ENCODE results near the gene PRDM1. TPM values are rescaled to one million over a fixed set of nuclear protein-coding genes. Genes with fewer than 3 reads are reported as not detected.

The PRDM1 gene
- total RNA-seq: 0.87 TPM
- long read RNA-seq: 0 reads

DNA sequence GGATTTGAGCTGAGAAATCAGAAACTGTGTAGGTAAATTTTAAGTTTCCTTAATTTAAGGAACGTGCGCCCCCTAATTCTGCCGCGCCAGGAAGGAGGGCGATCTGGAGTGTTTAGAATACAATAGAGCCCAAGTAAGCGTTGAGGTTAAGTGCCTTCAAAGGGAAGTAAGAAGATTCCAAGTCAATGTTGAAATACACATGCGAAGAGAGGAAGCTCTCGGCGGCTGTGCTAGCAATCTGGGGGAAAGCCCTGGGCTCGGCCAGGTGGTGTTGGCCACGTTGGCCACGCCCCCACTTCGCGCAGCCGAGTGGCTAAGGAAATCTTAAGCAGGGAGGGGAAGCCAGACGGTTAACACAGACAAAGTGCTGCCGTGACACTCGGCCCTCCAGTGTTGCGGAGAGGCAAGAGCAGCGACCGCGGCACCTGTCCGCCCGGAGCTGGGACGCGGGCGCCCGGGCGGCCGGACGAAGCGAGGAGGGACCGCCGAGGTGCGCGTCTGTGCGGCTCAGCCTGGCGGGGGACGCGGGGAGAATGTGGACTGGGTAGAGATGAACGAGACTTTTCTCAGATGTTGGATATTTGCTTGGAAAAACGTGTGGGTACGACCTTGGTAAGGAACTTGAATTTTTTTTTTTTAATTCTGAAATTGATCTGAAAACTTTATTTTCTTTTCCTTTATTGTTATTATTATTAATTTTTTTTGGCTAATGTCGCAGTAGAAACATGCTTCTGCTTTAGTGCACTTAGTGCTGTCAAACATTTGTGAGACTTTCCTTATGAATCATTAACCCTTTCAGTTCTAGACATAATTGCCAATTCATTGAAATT, at the start of gene PRDM1:
Gene PRDM1, plus strand, starts transcription at position 353 of the 830 bp plus-strand sequence. Its CDS starts 218 bp downstream, at position 571.
- intact Hi-C loops (cut with DNase I): loop anchor here (5.0 to 10.0 kb wide), 2 partner anchors 94 to 351 kb away; no protein-coding TSS in a partner anchor

DNA sequence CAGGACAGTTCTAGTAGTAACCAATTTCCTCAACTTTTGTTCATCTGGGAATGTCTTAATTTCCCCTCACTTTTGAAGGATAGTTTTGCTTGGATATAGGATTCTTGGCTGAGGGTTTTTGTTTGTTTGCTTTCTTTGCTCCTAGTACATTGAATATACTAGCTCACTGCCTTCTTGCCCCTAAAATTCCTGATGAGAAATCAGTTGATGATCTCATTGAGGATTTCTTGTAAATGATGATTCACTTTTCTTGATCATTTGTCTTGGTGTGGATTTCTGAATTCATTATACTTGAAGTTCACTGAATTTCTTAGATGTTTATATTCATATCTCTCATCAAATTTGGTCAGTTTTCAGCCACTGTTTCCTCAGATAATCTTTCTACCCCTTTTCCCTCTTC, 49.1 kb upstream of the PRDM1 start:
- DNase-seq (ENCODE audit: missing footprints) (no peak), ATAC-seq (no peak)
- intact Hi-C loops (cut with DNase I): no loop called here

More for the DNA sequence above, at the start of gene PRDM1:
- DNase-seq (ENCODE audit: missing footprints): peak; percentile 94
- peak; percentile 69 for ATAC-seq

DNA sequence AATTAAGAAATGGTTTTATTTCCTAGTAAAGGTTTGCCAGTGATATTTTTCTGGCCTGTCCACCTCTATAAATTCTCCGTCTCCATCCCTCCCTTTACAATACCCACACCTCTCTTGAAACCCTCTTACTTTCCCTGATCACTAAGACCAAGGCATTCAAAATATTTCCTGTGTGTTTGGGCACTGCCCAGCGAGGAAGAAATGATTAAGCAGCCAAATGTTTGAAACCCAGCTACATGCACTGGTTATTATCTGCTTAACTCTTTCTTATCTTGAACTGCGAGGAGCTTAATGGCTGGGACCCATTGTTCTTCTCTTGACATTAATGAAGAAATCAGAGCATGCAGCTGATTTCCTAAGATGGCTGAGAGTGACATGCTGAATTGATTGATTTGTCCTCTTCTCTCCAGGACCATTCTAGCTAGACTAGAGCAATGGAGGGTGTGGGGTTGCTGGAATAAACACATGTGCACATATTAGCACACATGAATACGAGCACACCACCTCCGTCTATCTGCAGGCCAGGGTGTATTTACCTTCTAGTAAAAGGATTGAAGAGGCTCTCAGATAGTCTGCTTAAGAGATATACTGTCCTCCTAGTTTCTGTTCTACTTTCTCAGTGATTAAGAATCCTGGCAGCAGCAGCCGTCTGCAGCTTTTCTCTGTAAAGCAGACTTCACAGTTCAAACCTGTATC, 46.1 kb upstream of the PRDM1 start:
- ATAC-seq: no peak

DNA sequence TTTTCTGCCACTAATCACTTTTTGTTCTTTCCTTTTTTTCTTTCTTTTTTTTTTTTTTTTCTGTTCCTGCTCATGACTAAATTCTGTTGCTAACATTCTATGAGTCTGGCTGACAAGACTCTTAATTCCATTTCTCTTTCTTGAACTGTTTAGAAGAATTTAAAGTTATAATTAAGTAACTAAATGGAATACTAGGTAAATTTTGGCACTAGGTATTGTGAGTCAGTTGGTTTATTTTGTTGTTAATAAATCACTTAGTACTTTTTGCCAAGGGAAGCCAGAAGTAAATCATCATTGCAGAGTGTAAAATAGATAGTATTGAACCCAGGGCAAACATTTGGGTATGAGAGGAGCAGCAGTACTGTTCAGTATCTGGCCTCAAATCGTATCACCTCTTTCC, 42.0 kb upstream of the PRDM1 start:
- ATAC-seq (no peak), DNase-seq (ENCODE audit: missing footprints) (no peak)
- intact Hi-C loops (cut with DNase I): no loop called here

More for the DNA sequence above, 46.1 kb upstream of the PRDM1 start:
- intact Hi-C loops (cut with DNase I): no loop called here
- no peak for DNase-seq (ENCODE audit: missing footprints)

DNA sequence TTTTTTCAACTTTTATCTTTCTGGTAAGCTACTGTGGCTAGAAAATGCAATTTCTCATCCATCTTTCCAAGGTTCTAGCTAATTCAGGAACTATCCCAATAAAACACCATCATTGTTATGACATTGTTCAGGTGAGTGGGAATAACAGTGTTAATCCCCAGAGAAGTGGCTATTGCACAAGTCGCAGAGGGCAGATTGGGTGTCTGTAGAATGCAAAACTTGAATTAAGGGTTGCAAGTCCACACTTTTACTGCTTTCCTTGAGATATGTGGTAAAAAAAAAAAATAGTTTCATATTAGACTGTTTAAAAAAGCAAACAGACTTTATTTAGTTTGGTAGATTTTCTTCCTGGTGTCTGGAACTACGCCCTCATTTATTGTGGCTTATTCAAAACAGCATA, 41.1 kb upstream of the PRDM1 start:
- no peak for ATAC-seq
- no peak for DNase-seq (ENCODE audit: missing footprints)
- intact Hi-C loops (cut with DNase I): no loop called here

DNA sequence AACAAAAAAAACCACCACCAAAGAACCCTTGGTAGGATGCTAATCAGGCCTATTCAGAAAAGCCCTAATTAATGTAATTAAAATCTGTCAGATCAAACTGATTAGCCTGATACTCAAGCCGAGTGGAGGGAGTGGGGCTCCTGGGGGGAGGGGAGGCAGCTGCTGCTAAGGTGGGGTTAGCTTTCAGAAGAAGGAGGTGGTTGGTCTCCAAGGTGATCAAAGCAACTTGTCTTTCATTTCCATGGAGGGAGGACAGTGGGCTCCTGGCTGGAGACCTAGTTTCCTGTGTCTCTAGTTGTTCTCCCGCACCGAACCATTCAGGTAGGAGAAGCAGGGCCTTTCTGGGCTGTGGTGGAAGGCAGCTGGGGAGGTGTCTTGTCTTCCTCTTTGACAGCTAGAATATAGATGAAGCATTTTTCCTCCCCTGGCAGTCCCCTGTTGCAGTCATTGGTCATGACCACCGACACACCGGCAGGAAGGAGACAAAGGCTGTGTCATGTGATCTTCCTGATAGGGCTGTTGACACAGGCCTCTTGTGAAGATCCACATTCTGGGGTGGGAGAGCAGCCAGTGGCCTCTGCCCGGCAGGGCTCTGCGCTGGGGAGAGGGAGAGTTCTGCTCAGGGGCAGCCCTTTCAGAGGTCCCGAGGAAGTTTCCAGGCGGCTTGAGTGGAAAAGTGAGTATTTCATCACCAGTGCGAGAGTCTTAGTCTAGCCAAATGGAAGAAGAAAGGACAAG, 39.9 kb upstream of the PRDM1 start:
- DNase-seq (ENCODE audit: missing footprints) (no peak), ATAC-seq (no peak)
- intact Hi-C loops (cut with DNase I): no loop called here

DNA sequence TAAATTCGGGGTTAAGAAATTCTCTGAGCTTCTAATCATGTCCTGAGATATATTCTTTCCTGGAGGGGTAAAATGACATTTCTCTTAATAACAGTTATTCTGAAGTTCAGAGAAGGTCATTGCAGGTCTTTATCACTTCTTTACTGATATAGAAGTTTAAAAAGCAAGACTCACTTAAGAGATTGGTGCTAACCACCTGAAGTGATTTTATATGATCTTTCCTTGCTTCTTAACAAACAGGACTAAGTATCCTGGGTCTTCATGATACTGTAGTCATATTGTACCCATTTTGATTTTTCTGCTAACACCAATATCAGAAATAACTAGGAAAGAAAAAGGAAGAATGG, 39.3 kb upstream of the PRDM1 start:
- ATAC-seq: no peak
- intact Hi-C loops (cut with DNase I): no loop called here
- no peak for DNase-seq (ENCODE audit: missing footprints)

DNA sequence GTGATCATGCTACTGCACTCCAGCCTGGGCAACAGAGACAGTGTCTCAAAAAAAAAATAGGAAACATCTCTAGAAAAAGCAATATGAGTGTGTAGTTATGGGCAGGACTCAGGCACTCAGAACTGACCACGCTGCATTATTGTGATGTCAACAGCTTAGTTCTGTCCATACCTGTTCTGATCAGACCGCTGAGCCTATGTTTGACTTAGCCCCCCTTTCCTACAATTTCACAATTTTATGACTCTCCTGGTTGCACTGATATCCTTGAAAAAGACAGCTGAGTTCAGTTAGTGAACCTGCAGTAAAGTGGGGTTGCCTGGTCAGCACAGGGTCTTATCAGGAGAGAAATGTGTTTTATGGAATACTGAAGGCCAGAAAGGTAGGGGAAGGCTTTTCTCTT, 37.8 kb upstream of the PRDM1 start:
- ATAC-seq (no peak), DNase-seq (ENCODE audit: missing footprints) (no peak)
- intact Hi-C loops (cut with DNase I): no loop called here

DNA sequence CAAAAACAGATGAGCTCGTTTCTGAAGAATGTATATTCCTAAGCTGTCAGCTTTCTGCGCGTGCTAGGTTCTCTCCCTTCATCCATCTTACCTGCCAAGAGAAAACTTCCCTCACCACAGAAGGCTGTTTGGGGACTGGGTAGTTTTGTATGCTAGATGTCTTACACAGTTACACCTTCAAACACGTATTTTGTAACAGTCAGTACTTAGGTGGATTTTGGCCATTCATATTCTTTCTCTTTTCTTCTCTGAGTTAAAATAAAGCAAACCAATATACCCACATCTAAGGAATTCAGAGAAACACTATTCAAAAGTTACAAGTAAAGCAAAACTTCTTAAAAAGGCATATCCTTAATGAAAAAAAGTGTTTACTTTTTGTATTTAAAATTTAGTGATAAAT, 35.6 kb upstream of the PRDM1 start:
- DNase-seq (ENCODE audit: missing footprints) (no peak), ATAC-seq (no peak)
- intact Hi-C loops (cut with DNase I): no loop called here

DNA sequence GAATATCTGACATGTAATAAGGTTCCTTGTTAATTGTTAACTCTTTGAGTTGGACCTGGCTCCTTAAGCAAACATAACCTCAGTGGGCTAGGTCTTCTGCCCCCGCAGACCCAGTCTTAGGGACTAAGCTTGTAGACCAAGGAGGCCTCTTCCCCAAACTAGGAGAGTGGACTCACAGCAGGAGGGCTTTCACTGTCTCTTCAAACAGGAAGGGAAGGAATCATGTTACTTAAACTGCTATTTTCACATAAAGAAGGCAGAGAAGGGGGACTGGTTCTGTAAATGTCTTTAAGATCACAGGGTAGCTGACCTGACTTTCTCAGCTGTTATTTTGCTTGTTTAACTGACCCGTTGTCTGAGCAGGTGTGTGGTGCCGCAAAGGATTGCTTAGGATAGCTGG, 34.9 kb upstream of the PRDM1 start:
- ATAC-seq: no peak
- DNase-seq (ENCODE audit: missing footprints): no peak
- intact Hi-C loops (cut with DNase I): no loop called here

DNA sequence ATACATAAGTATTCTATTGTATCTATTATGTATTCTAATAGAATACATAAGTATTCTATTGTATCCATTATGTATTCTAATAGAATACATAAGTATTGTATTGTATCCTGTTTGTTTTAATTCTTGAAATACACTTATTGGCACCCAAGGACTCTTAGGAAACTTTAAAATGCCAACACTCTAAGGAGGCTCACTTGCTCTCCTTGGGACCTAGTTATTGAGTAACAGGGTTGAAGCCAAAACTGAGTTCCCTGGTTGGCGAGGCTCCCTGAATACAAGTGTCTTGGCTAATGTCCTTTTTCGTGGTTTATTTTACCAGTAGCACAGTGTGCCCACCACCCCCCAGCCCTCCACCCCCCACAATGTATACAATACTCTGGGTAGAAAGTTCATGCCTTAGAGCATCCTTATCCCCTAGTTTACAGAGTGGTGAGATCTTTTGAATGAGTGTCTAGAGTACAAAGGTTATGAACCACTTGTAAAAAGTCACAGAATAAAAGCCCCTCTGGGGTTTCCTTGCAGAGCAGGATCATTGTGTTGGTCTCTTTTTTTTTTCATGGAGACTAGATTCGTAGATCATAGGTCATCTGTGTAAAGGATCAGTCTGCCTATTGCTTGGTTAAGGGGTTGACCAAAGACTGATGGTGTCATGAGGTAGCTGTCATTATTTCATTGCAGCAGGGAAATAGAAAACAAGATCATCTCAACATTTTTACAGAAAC, 32.5 kb upstream of the PRDM1 start:
- DNase-seq (ENCODE audit: missing footprints): no peak
- no peak for ATAC-seq
- intact Hi-C loops (cut with DNase I): no loop called here

DNA sequence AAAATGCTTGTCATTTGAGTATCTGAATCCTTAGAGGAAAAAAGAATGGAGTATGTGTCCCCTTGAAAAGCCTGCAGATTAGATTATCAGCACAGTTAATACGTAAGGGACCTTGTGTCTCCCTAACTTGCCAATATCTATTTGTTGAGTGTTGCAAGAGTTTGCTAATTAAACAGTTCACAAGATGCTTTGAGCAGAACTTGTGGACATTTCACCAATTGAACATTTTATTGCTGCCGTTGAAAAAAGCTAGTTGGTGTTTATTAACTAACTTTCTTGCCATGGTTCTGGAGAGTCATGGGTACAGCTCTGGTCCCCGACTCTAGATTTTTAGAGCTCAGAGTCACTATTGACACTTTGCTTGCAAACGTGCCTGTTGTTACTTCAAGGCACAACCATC, 30.6 kb upstream of the PRDM1 start:
- ATAC-seq (no peak), DNase-seq (ENCODE audit: missing footprints) (no peak)
- intact Hi-C loops (cut with DNase I): no loop called here

DNA sequence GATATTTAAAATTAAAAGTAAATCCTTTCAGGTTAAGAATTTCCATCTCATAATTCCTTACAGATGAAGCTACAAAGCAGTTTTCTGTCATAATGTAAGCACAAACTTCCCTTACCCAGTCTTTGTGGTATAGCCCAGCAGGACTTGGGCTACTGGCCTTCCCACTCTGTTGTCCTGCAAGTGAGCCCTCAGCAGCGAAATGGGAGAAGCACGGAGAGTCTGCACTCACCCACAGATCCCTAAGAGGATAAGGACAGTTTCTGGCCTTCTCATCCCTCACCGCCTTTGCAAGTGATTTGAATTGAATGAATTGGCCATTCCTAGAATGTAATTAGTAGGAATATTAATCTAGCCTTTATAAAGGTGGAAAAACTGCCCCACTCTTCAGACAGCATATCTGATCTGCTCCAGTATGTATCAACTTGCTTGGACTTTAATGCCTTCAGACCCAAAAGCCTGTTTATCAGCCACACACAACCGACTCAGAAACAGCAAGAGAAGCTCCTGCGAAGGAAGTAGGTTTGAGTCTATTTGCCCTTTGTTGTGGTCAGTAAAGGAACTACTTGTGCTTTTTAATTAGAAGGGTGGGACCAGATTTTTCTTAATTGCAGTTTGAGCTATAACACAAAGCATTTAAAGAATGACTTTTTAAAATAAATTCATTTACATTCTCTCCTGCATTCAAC, 29.9 kb upstream of the PRDM1 start:
- no peak for ATAC-seq
- no peak for DNase-seq (ENCODE audit: missing footprints)
- intact Hi-C loops (cut with DNase I): no loop called here

DNA sequence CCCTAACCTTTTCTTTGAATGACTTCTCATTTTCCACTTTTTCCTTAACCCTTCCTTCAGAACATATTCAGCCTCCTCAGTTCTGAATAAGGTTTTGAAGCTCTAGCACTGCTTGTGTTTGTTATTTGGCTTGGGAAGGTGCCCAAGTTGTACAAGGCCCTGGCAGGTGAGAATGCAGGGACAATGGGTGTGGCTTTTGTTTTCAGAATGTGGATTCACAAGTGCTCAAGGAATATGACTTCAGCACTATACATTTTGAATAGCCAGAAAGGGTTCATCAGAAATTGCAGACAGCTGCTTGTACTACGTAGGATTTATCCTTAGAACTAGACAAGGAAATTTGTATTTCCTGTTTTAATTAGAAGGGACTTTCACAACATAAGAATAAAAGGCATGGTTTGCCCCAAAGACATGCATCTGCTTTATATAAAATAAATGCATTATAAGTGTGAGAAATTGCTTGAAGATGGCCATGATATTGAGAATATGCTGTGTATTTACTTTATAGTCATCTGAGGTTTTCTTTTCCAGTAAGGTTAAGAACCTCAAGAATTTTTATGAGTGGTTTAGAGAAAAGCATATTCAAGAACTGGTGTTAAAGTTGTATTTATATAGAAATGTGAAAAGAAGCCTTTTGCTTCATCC, 29.3 kb upstream of the PRDM1 start:
- ATAC-seq: no peak
- DNase-seq (ENCODE audit: missing footprints): no peak
- intact Hi-C loops (cut with DNase I): no loop called here

DNA sequence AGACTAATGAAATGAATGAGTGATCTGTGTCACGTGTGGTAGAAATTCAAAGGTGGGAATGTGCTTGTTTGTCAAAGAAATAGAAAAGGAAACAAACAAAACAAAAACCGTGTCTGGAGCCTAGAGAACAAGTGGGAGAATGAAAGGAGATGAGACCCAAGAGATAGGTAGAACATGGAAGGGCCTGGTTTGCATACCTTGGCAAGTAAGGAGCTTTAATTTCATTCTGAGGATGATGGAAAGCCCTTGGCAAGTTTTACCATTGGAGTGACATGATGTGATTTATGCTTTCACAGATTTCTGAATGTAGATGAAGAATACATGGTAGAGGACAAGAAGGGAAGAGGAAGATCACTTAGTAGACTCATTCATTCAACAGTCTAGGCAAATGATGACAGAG, 26.8 kb upstream of the PRDM1 start:
- intact Hi-C loops (cut with DNase I): no loop called here
- ATAC-seq (no peak), DNase-seq (ENCODE audit: missing footprints) (no peak)

DNA sequence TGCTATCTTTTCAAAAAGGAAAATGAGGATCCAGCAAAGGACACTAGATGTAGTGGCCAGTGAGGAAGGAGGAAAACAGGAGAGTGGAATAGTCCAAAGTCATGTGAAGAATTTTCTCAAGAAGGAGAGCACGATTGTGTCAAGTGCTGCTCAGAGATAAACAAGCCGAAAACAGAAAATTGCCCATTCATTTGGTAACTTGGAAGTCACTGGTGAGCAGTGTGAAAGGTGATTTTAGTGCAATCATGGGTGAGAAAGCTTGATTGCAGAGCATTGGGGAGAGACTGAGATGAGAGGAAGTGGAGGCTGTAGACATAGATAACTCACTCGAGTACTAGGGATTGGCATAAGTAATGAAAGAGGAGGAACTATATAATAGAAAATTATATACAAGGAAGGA, 26.0 kb upstream of the PRDM1 start:
- intact Hi-C loops (cut with DNase I): no loop called here
- ATAC-seq (no peak), DNase-seq (ENCODE audit: missing footprints) (no peak)

DNA sequence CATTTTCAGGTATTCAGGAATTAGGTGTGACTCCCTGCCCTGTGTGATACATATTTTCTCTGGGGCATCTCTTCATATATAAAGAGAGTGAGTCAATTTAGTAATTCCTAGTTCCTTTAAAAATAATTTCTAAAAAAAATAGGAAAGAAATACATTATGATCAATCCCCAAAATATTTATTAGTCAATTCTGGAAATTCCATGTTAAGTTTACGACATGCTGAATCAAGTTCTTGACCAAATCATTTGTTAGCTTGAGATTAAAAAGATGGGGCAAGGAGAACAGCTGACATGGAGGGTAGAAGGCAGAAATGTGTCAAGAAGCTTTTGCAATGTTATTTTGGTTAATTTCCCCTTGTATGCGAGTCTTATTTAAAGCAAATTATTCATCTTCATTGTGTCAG, 22.7 kb upstream of the PRDM1 start:
- intact Hi-C loops (cut with DNase I): no loop called here
- ATAC-seq (no peak), DNase-seq (ENCODE audit: missing footprints) (no peak)

DNA sequence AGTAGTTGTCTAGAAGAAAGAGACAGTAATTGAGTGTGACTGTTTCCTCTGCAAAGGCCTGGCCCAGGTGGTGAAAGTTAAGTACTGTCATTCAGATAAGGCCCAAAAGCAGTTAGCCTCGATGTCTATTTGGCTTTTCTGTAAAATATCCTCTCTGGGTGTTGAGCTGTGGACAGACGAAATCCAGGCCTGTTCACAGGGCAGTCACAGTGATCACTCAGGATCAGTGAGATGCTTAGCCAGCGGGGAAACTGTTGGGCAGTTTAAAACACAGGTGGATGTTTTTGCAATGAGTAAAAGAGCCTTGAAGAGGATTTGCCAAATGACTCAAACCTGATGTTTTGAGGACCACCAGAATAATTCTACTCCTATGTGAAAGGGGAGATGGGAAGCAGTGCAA, 22.0 kb upstream of the PRDM1 start:
- intact Hi-C loops (cut with DNase I): no loop called here
- ATAC-seq (peak; percentile 88), DNase-seq (ENCODE audit: missing footprints) (no peak)

All from Right ventricle myocardium inferior (tissue), 1 donor.